ENCODE results near the gene PAQR8. TPM values are rescaled to one million over a fixed set of nuclear protein-coding genes. Genes with fewer than 3 reads are reported as not detected.

PAQR8 gene
- total RNA-seq, 1 donor from 2014 or later, result 13.8 TPM

GRCh38 chr6:52457096-52457495 is 95.1 kb downstream of the PAQR8 start:
- no peak for DNase-seq (ENCODE audit: extremely low read depth, low read depth, low spot score)

Other genes starting within 250 kb of the PAQR8 start
- gene IL17A, start 175.8 kb upstream of the PAQR8 start, total RNA-seq, result not detected in 2 replicates
- gene IL17F, start 117.7 kb upstream of the PAQR8 start, total RNA-seq, result not detected in 2 replicates
- gene MCM3, start 77.4 kb upstream of the PAQR8 start, total RNA-seq, result 37.6 and 45.4 TPM in 2 replicates
- 16.0 and 16.2 TPM in 2 replicates for gene EFHC1, start 58.2 kb downstream of the PAQR8 start, total RNA-seq
- gene TRAM2, start 214.9 kb downstream of the PAQR8 start, total RNA-seq, result 92.5 and 99.0 TPM in 2 replicates

Data from glomerular endothelial cell (primary cell).